Sigmoid colon (tissue), 7 donors: ENCODE data around the gene NFKB1. TPM values are rescaled to one million over a fixed set of nuclear protein-coding genes. Genes with fewer than 3 reads are reported as not detected.

Source experiments
- DNase-seq: peaks from one replicate; pipeline ENCODE4 v3.0.0-alpha.2; 2019
- H3K27ac ChIP-seq, 4 donors: fragments of 200-600 bp; sonication (generic); one replicate each; pipeline ENCODE4 v1.5.1; 2016 to 2019; ENCODE audit warnings: mild to moderate bottlenecking in 1 of 4
- H3K27me3 ChIP-seq, 3 donors: fragments of 200-600 bp; sonication (generic); one replicate each; pipeline ENCODE4 v1.5.1; 2019; ENCODE audit warnings: mild to moderate bottlenecking in 1 of 3
- H3K36me3 ChIP-seq, 4 donors: fragments of 200-600 bp; sonication (generic); one replicate each; pipeline ENCODE4 v1.5.1; 2016 to 2019
- H3K4me1 ChIP-seq, 4 donors: fragments of 200-600 bp; sonication (generic); one replicate each; pipeline ENCODE4 v1.5.1; 2017 to 2019
- H3K4me3 ChIP-seq, 4 donors: fragments of 200-600 bp; sonication (generic); one replicate each; pipeline ENCODE4 v1.5.1; 2017 to 2019; ENCODE audit warnings: mild to moderate bottlenecking in 2 of 4, moderate library complexity in 1 of 4
- H3K9me3 ChIP-seq, 4 donors: fragments of 200-600 bp in 3 of 4; sonication (generic) in 3 of 4; one replicate each; pipeline versions ENCODE4 v1.5.1 to v1.6.1; 2013 to 2019
- CTCF ChIP-seq, 4 experiments: fragments of 450-650 bp in 3 of 4; fragments of 200-600 bp in 1 of 4; IDR thresholded peaks; one replicate each; pipeline ENCODE4 v1.5.1; 2016 to 2019; ENCODE audit warnings: antibody characterized with exemption in 4 of 4, mild to moderate bottlenecking in 3 of 4, moderate library complexity in 2 of 4
- EP300 ChIP-seq, 4 donors: sonication (generic); formaldehyde crosslinking; IDR thresholded peaks; one replicate each; pipeline ENCODE4 v1.6.1; 2017; ENCODE audit warnings: antibody characterized with exemption in 4 of 4
- POLR2A ChIP-seq, 2 donors: fragments of 450-650 bp; IDR thresholded peaks; one replicate each; pipeline ENCODE4 v1.6.1; 2016; ENCODE audit warnings: antibody characterized with exemption in 2 of 2, mild to moderate bottlenecking in 2 of 2, moderate library complexity in 2 of 2
- POLR2AphosphoS5 ChIP-seq, 4 donors: sonication (generic); formaldehyde crosslinking; IDR thresholded peaks; one replicate each; pipeline ENCODE4 v1.6.1; 2017; ENCODE audit warnings: antibody characterized with exemption in 4 of 4
- WGBS, 2 donors: extraction: QIAGEN DNeasy Blood & Tissue Kit; methylation state at CpG; one replicate each; pipeline ENCODE4 v1.1.7; 2013; 5-methylcytosine and 5-hydroxymethylcytosine counted together
- intact Hi-C: fragments of 100-400 bp; cut with DNase I; formaldehyde crosslinking; loops from one replicate; pipeline ENCODE4 v1.15.1; 2023
- polyA plus RNA-seq, 3 donors: library from polyadenylated mRNA; stranded (reverse); fragments of 200-250 nt; gene quantifications; one replicate each; pipeline ENCODE4 v1.2.3, GENCODE V29; 2013
- total RNA-seq, 4 donors: library from RNA; depleted of rRNA; stranded (reverse); fragments of >200 nt; gene quantifications; one replicate each; pipeline ENCODE4 v1.1.0, GENCODE V29; 2016
- donor health status: healthy with polysubstance abuse.
- donor health status: Bipolar disorder and iron deficiency.
- donor health status: healthy.

Gene NFKB1
- total and polyA plus RNA-seq, 7 donors, result 19.2 to 29.8 (median 27.0) TPM

- TF ChIP-seq POLR2AphosphoS5 (IDR thresholded peaks at IDR 0.05), result no peak
- TF ChIP-seq POLR2A (IDR thresholded peaks at IDR 0.05), result no peak
- TF ChIP-seq CTCF (IDR thresholded peaks at IDR 0.05), result no peak
- TF ChIP-seq EP300 (IDR thresholded peaks at IDR 0.05), result no peak
- DNase-seq, result no peak
- Histone ChIP-seq H3K9me3 (no peaks in the 10 kb centered on the region), H3K27ac (peak overlapping the region in 1 of 4 donors; percentile 97), H3K4me1 (peaks cover 0 to 69% (median 49%) of the 10 kb centered on the region in 4 donors), H3K27me3 (no peaks in the 10 kb centered on the region), H3K36me3 (no peaks in the 10 kb centered on the region), H3K4me3 (no peak overlapping the region)
- intact Hi-C loops, result loop anchor here (5.0 kb wide), 4 partner anchors 258 to 593 kb away; partner anchors contain the start of genes BDH2, CISD2, MANBA and SLC9B1
- 17 to 38% methylated on average over 5 of the region's 5 CpGs for WGBS, 2 donors
These were observed 3.0 kb downstream of the NFKB1 start for GRCh38 chr4:102503831-102504786.

GRCh38 chr4:102504941-102505340, 3.8 kb downstream of the NFKB1 start:
- Histone ChIP-seq H3K4me3 (no peak overlapping the region), H3K27ac (no peak overlapping the region), H3K36me3 (no peaks in the 10 kb centered on the region), H3K9me3 (no peaks in the 10 kb centered on the region), H3K4me1 (peaks cover 0 to 63% (median 44%) of the 10 kb centered on the region in 4 donors), H3K27me3 (no peaks in the 10 kb centered on the region)
- intact Hi-C loops, result loop anchor here (5.0 kb wide), 4 partner anchors 257 to 592 kb away; partner anchors contain the start of genes BDH2, CISD2, MANBA and SLC9B1
- no peak for DNase-seq
- 12 to 52% methylated on average over 1 of the region's 1 CpG for WGBS, 2 donors
- TF ChIP-seq POLR2A (IDR thresholded peaks at IDR 0.05) (no peak), POLR2AphosphoS5 (IDR thresholded peaks at IDR 0.05) (no peak), EP300 (IDR thresholded peaks at IDR 0.05) (no peak), CTCF (IDR thresholded peaks at IDR 0.05) (no peak)

- intact Hi-C loops, result no loop called here
- no peak overlapping the region for H3K4me3 ChIP-seq
- no peaks in the 10 kb centered on the region for H3K36me3 ChIP-seq
- DNase-seq, result no peak
- no peaks in the 10 kb centered on the region for H3K27me3 ChIP-seq
- H3K4me1 ChIP-seq, result peaks cover 0 to 60% (median 38%) of the 10 kb centered on the region in 4 donors
- TF ChIP-seq POLR2A (IDR thresholded peaks at IDR 0.05) (no peak), CTCF (IDR thresholded peaks at IDR 0.05) (no peak), EP300 (IDR thresholded peaks at IDR 0.05) (no peak), POLR2AphosphoS5 (IDR thresholded peaks at IDR 0.05) (no peak)
- no peaks in the 10 kb centered on the region for H3K9me3 ChIP-seq
- H3K27ac ChIP-seq, result no peak overlapping the region
- 92 to 93% methylated on average over 2 of the region's 2 CpGs for WGBS, 2 donors
These were observed 4.5 kb downstream of the NFKB1 start for GRCh38 chr4:102505708-102506107.

- Histone ChIP-seq H3K4me3 (no peak overlapping the region), H3K4me1 (peaks cover 0 to 61% (median 38%) of the 10 kb centered on the region in 4 donors), H3K36me3 (no peaks in the 10 kb centered on the region), H3K27ac (no peak overlapping the region), H3K9me3 (no peaks in the 10 kb centered on the region), H3K27me3 (no peaks in the 10 kb centered on the region)
- TF ChIP-seq CTCF (IDR thresholded peaks at IDR 0.05) (no peak), EP300 (IDR thresholded peaks at IDR 0.05) (no peak), POLR2AphosphoS5 (IDR thresholded peaks at IDR 0.05) (no peak), POLR2A (IDR thresholded peaks at IDR 0.05) (no peak)
- 91 to 94% methylated on average over 1 of the region's 1 CpG for WGBS, 2 donors
- intact Hi-C loops, result no loop called here
- DNase-seq, result no peak
These were observed 5.4 kb downstream of the NFKB1 start for GRCh38 chr4:102506523-102506922.
